IMR-90 (cell line): Measurements from ENCODE around the gene BIK. TPM values are rescaled to one million over a fixed set of nuclear protein-coding genes. Genes with fewer than 3 reads are reported as not detected.

Experiments used
- ATAC-seq: fragments of 200-7000 bp; cut with Tn5 transposase; 2 replicates; pipeline ENCODE4 v1.9.1; 2020; ENCODE audit warnings: low read depth, mild to moderate bottlenecking, moderate library complexity
- BruUV-seq: library from RNA; stranded (reverse); fragments of 400-500 nt; replicated peaks from 2 replicates; lab custom pipeline; 2021; lab: Mats Ljungman, UMichigan
- CTCF ChIA-PET: fragments of 300-600 bp; formaldehyde crosslinking; extraction: SDS; loops from one replicate; lab custom pipeline; 2021; ENCODE audit warnings: antibody characterized with exemption; lab: Yijun Ruan, JAX
- POLR2A ChIA-PET: fragments of 300-600 bp; sonication (Branson Sonifier 250); formaldehyde crosslinking; loops from one replicate; lab custom pipeline; 2022; ENCODE audit warnings: antibody characterized with exemption; ENCODE audit not compliant: unreplicated experiment; lab: Charles Lee
- DNase-seq: peaks from one replicate; pipeline ENCODE4 v3.0.0; 2013
- H2AFZ ChIP-seq: replicated peaks from 2 replicates; pipeline ENCODE3; 2013; ENCODE audit warnings: low read length, mild to moderate bottlenecking; ENCODE audit not compliant: poor library complexity
- H2AK5ac ChIP-seq: 2 replicates; pipeline ENCODE4 v1.6.1; 2013; ENCODE audit warnings: low read depth, low read length, inconsistent platforms
- H2AK9ac ChIP-seq: replicated peaks from 2 replicates; pipeline ENCODE3; 2013; ENCODE audit warnings: mild to moderate bottlenecking, low read depth, low read length, moderate library complexity; ENCODE audit not compliant: poor library complexity
- H2BK120ac ChIP-seq: 2 replicates; pipeline ENCODE4 v1.6.1; 2013; ENCODE audit warnings: low read depth, low read length, inconsistent platforms
- H2BK15ac ChIP-seq: 3 replicates; pipeline ENCODE4 v1.6.1; 2013; ENCODE audit warnings: low read depth, low read length, inconsistent platforms
- H2BK20ac ChIP-seq: 2 replicates; pipeline ENCODE4 v1.6.1; 2013; ENCODE audit warnings: low read depth, mild to moderate bottlenecking, inconsistent platforms, low read length, moderate library complexity
- H2BK5ac ChIP-seq: 2 replicates; pipeline ENCODE4 v1.6.1; 2013; ENCODE audit warnings: mild to moderate bottlenecking, low read depth, low read length, inconsistent platforms; ENCODE audit not compliant: poor library complexity, severe bottlenecking
- H3K14ac ChIP-seq: replicated peaks from 2 replicates; pipeline ENCODE4 v1.6.1; 2013; ENCODE audit warnings: low read depth, low read length, inconsistent platforms
- H3K18ac ChIP-seq: 2 replicates; pipeline ENCODE4 v1.6.1; 2013; ENCODE audit warnings: low read depth, low read length, control low read depth
- H3K23ac ChIP-seq: 2 replicates; pipeline ENCODE4 v1.6.1; 2013; ENCODE audit warnings: low read depth, low read length, inconsistent platforms
- H3K27ac ChIP-seq: 2 replicates; pipeline ENCODE4 v1.5.1; 2013; ENCODE audit warnings: mild to moderate bottlenecking, control low read depth, low read length; ENCODE audit not compliant: insufficient read depth
- H3K27me3 ChIP-seq: 2 replicates; pipeline ENCODE4 v1.6.1; 2013; ENCODE audit warnings: low read length; ENCODE audit not compliant: control insufficient read depth, insufficient read depth
- H3K36me3 ChIP-seq: 2 replicates; pipeline ENCODE4 v1.6.1; 2013; ENCODE audit warnings: low read length, mixed read lengths; ENCODE audit not compliant: control insufficient read depth, insufficient read depth
- H3K4ac ChIP-seq: 2 replicates; pipeline ENCODE4 v1.6.1; 2013; ENCODE audit warnings: low read depth, low read length, inconsistent platforms
- H3K4me1 ChIP-seq: 2 replicates; pipeline ENCODE4 v1.6.1; 2013; ENCODE audit warnings: low read length, mixed read lengths; ENCODE audit not compliant: control insufficient read depth, insufficient read depth
- H3K4me2 ChIP-seq: 2 replicates; pipeline ENCODE4 v1.6.1; 2013; ENCODE audit warnings: low read depth, mild to moderate bottlenecking, control low read depth, low read length, moderate library complexity
- H3K4me3 ChIP-seq: 2 replicates; pipeline ENCODE4 v1.5.1; 2013; ENCODE audit warnings: low read depth, mild to moderate bottlenecking, control low read depth, low read length, moderate library complexity; ENCODE audit not compliant: insufficient read depth
- H3K56ac ChIP-seq: 2 replicates; pipeline ENCODE4 v1.6.1; 2013; ENCODE audit warnings: low read length, inconsistent platforms; ENCODE audit not compliant: insufficient read depth; ENCODE audit errors: extremely low read depth
- H3K79me1 ChIP-seq, 2 experiments: 2 replicates each; pipeline ENCODE4 v1.6.1; 2013; ENCODE audit warnings: low read length in 2 of 2, inconsistent platforms in 1 of 2, low read depth in 1 of 2
- H3K9ac ChIP-seq: 2 replicates; pipeline ENCODE4 v1.6.1; 2013; ENCODE audit warnings: low read depth, low read length, control low read depth
- H3K9me1 ChIP-seq: 2 replicates; pipeline ENCODE4 v1.6.1; 2013; ENCODE audit warnings: low read length, inconsistent platforms; ENCODE audit not compliant: insufficient read depth
- H3K9me3 ChIP-seq: 2 replicates; pipeline ENCODE4 v1.6.1; 2013; ENCODE audit warnings: low read length; ENCODE audit not compliant: control insufficient read depth, insufficient read depth
- H4K20me1 ChIP-seq: 2 replicates; pipeline ENCODE4 v1.6.1; 2013; ENCODE audit warnings: low read length, inconsistent platforms; ENCODE audit not compliant: insufficient read depth
- H4K5ac ChIP-seq: 2 replicates; pipeline ENCODE4 v1.6.1; 2013; ENCODE audit warnings: mild to moderate bottlenecking, low read depth, low read length, control low read depth
- H4K8ac ChIP-seq, 2 experiments: 2 replicates each; pipeline ENCODE4 v1.6.1; 2013; ENCODE audit warnings: low read depth in 2 of 2, low read length in 2 of 2, control low read depth in 1 of 2, inconsistent platforms in 1 of 2
- H4K91ac ChIP-seq: 2 replicates; pipeline ENCODE4 v1.6.1; 2013; ENCODE audit warnings: low read depth, low read length, inconsistent platforms; ENCODE audit not compliant: insufficient read depth
- BHLHE40 ChIP-seq: fragments of 150-350 bp; IDR thresholded peaks from 2 replicates; pipeline ENCODE4 v1.6.1; 2016; ENCODE audit warnings: mild to moderate bottlenecking, low read depth, low read length
- FOS ChIP-seq: fragments of 150-350 bp; IDR thresholded peaks from 2 replicates; pipeline ENCODE4 v1.6.1; 2016; ENCODE audit warnings: low read depth, low read length
- MAFK ChIP-seq: IDR thresholded peaks from 2 replicates; pipeline ENCODE4 v1.6.1; 2012; ENCODE audit warnings: low read depth, low read length, improper control_type of control experiment
- MAZ ChIP-seq: IDR thresholded peaks from 2 replicates; pipeline ENCODE4 v1.6.1; 2012; ENCODE audit warnings: low read depth, mild to moderate bottlenecking, low read length, improper control_type of control experiment, moderate library complexity, borderline replicate concordance
- RCOR1 ChIP-seq: IDR thresholded peaks from 2 replicates; pipeline ENCODE4 v1.6.1; 2012; ENCODE audit warnings: mild to moderate bottlenecking, low read length, improper control_type of control experiment; ENCODE audit not compliant: insufficient replicate concordance
- RFX5 ChIP-seq: IDR thresholded peaks from 2 replicates; pipeline ENCODE4 v1.8.0; 2012; ENCODE audit warnings: low read depth, mild to moderate bottlenecking, low read length, moderate library complexity
- WGBS, 2 experiments: methylation state at CpG; one replicate each; pipeline versions ENCODE4 v1.1.5 to v1.1.7; 2013; ENCODE audit warnings: missing lambda C conversion rate in 2 of 2; ENCODE audit not compliant: insufficient read length in 1 of 2; ENCODE audit errors: extremely low coverage in 2 of 2; 5-methylcytosine and 5-hydroxymethylcytosine counted together
- dilution Hi-C: fragments of 300-500 bp; cut with HindIII; formaldehyde crosslinking; loops from one replicate; pipeline ENCODE4 v1.14.3; 2018; ENCODE audit warnings: low sequenced_read_pairs; ENCODE audit not compliant: unreplicated experiment
- in situ Hi-C: fragments of 300-500 bp; cut with MboI; formaldehyde crosslinking; loops from 3 replicates; pipeline ENCODE4 v1.14.3; 2019; ENCODE audit warnings: low sequenced_read_pairs, inconsistent platforms, mixed read lengths
- intact Hi-C: fragments of 100-400 bp; cut with micrococcal nuclease; formaldehyde crosslinking; loops from 2 replicates; pipeline ENCODE4 v1.10.0; 2022
- polyA plus RNA-seq, 3 experiments: library from polyadenylated mRNA; depleted of rRNA; stranded (reverse); fragments of >200 nt; gene quantifications; 2 replicates each; pipeline ENCODE4 v1.2.3, GENCODE V29; 2012; ENCODE audit warnings: low replicate concordance in 1 of 3
- total RNA-seq: library from RNA; depleted of rRNA; stranded (reverse); fragments of >200 nt; gene quantifications from 2 replicates; pipeline ENCODE4 v1.2.3, GENCODE V29; 2012
- TF ChIP-seq, protein P1 (sequence below): fragments of 150-350 bp; IDR thresholded peaks from 2 replicates; pipeline ENCODE4 v1.6.1; 2016; ENCODE audit warnings: low read depth, mild to moderate bottlenecking, low read length, moderate library complexity, borderline replicate concordance

Gene BIK
- total and polyA plus RNA-seq, 2 of the 4 experiments (the other 2 are of a cell fraction), result 0.18 TPM; not detected in 1

- no peak overlapping the region for H3K9ac ChIP-seq
- H3K4me2 ChIP-seq, result peak overlapping the region; percentile 19; the same call in 1 of the 2 replicates
- H3K79me1 ChIP-seq, result no peaks in the 10 kb centered on the region
- WGBS, 2 experiments, result 78% methylated on average over 1 of the region's 5 CpGs; no CpG with 5 or more reads in 1 of the 2 experiments
- no peak overlapping the region for H3K27ac ChIP-seq
- TF ChIP-seq RFX5, result no peak
- 0 out of 2 replicates have a peak, but pooled peaks have one; percentile 19 for TF ChIP-seq FOS
- TF ChIP-seq MAZ, result peak; percentile 52; the same call in 1 of the 2 replicates
- TF ChIP-seq MAFK, result no peak
- TF ChIP-seq BHLHE40, result no peak
- no peak for TF ChIP-seq RCOR1
- TF ChIP-seq, protein P1, sequence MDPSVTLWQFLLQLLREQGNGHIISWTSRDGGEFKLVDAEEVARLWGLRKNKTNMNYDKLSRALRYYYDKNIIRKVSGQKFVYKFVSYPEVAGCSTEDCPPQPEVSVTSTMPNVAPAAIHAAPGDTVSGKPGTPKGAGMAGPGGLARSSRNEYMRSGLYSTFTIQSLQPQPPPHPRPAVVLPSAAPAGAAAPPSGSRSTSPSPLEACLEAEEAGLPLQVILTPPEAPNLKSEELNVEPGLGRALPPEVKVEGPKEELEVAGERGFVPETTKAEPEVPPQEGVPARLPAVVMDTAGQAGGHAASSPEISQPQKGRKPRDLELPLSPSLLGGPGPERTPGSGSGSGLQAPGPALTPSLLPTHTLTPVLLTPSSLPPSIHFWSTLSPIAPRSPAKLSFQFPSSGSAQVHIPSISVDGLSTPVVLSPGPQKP, result no peak
- peak overlapping the region; percentile 92 for H3K4ac ChIP-seq
- H3K18ac ChIP-seq, result no peak overlapping the region
- BruUV-seq, result no TSS peak
- H3K4me3 ChIP-seq, result no peak overlapping the region
- H2BK120ac ChIP-seq, result peak overlapping the region; percentile 80; the same call in 1 of the 2 replicates
- dilution Hi-C loops, result no loop called here
- H2AK5ac ChIP-seq, result peak overlapping the region; percentile 88
- H3K4me1 ChIP-seq, result peaks cover 12% of the 10 kb centered on the region
- intact Hi-C loops, result no loop called here
- H2AK9ac ChIP-seq, result peak overlapping the region; percentile 99
- peak overlapping the region; percentile 85 for H3K14ac ChIP-seq
- DNase-seq (peak; percentile 85), ATAC-seq (peak; percentile 94)
- peak overlapping the region; percentile 81 for H2AFZ ChIP-seq
- ChIA-PET CTCF (no interaction called here), POLR2A (interaction anchor here (0.6 kb wide), 1 partner anchor 508 kb away, joined by 12 read pairs; no protein-coding TSS in a partner anchor)
- H3K36me3 ChIP-seq, result peaks cover 2% of the 10 kb centered on the region; the same call in 1 of the 2 replicates
- peaks cover 11% of the 10 kb centered on the region for H3K9me1 ChIP-seq
- peak overlapping the region; percentile 40 to 86; a peak in 3 of 4 replicates for H4K8ac ChIP-seq
- no peaks in the 10 kb centered on the region for H3K9me3 ChIP-seq
- no peak overlapping the region; the same call in 2 of the 3 replicates for H2BK15ac ChIP-seq
- H4K20me1 ChIP-seq, result no peaks in the 10 kb centered on the region
- peak overlapping the region; percentile 25; the same call in 1 of the 2 replicates for H2BK20ac ChIP-seq
- in situ Hi-C loops, result no loop called here
- no peak overlapping the region for H2BK5ac ChIP-seq
- H4K5ac ChIP-seq, result peak overlapping the region; percentile 78
- H4K91ac ChIP-seq, result peak overlapping the region; percentile 81
- no peak overlapping the region for H3K23ac ChIP-seq
- H3K56ac ChIP-seq, result no peak overlapping the region
- H3K27me3 ChIP-seq, result no peaks in the 10 kb centered on the region
These were observed 16.1 kb downstream of the BIK start for GRCh38 chr22:43126501-43127165.
